Activated T-helper 1 cell treated with anti-CD3 and anti-CD28 coated beads, Interleukin-12 subunit alpha, Interleukin-12 subunit beta, Interleukin-2, Interleukin-4 antibody, amounts not matched to agents 30 ng/mL and 10 ng/mL and 1 ng/mL, durations not matched to agents 14 hours and 24 hours and 36 hours (primary cell): ENCODE results near the gene SPATA31D1. TPM values are rescaled to one million over a fixed set of nuclear protein-coding genes. Genes with fewer than 3 reads are reported as not detected.
"Not testable (repeated sequence)": the region's sequence is repeated elsewhere in the genome, so short reads cannot be mapped to it uniquely, and the experiment has no call there.

Source experiments
- DNase-seq: peaks from one replicate; pipeline ENCODE4 v3.0.0; 2021; ENCODE audit warnings: low spot score
- H3K27ac Mint-ChIP-seq: one replicate; pipeline ENCODE4 v1.8.0; 2021; ENCODE audit warnings: mild to moderate bottlenecking, mixed read lengths
- H3K27me3 Mint-ChIP-seq: one replicate; pipeline ENCODE4 v1.8.0; 2022; ENCODE audit warnings: mild to moderate bottlenecking, moderate library complexity, mixed read lengths; ENCODE audit not compliant: insufficient read depth
- H3K36me3 Mint-ChIP-seq: one replicate; pipeline ENCODE4 v1.8.0; 2021; ENCODE audit warnings: low read depth, mixed read lengths
- H3K4me1 Mint-ChIP-seq: one replicate; pipeline ENCODE4 v1.8.0; 2021; ENCODE audit warnings: low read depth, mixed read lengths
- H3K4me3 Mint-ChIP-seq: one replicate; pipeline ENCODE4 v1.8.0; 2021; ENCODE audit warnings: mild to moderate bottlenecking, moderate library complexity, mixed read lengths
- H3K9me3 Mint-ChIP-seq: one replicate; pipeline ENCODE4 v1.8.0; 2021; ENCODE audit warnings: mixed read lengths
- intact Hi-C: fragments of 100-400 bp; cut with micrococcal nuclease; formaldehyde crosslinking; loops from one replicate; pipeline ENCODE4 v1.15.1; 2024
- total RNA-seq: library from RNA; stranded (reverse); gene quantifications from 2 replicates; pipeline ENCODE4 v1.2.3, GENCODE V29; 2022

The SPATA31D1 gene
- total RNA-seq = not detected in 2 replicates

DNA sequence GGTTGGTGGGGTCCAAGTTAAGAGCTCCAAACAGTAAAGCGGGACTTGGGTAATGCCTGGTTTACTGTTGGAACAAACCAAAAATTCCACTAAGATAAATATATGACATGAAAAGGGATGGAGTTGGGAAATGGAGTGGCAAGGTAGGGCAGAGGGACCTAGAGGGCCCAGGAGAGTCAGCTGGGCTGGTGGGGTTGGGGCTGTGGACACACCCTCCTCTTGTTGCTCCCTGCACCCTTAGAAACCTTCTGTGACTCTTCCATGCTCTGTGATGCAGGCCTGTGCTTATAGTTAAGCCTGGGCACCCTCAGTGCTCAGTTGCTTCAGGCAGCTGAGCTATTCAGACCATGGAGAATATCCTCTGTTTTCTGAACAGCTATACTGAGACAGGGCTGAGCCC is at the start of gene SPATA31D1:
SPATA31D1 (plus strand) TSS at position 301 of the 400 bp plus-strand sequence; CDS start at position 348, 47 bp downstream.
- H3K27ac Mint-ChIP-seq, H3K9me3 Mint-ChIP-seq, H3K4me3 Mint-ChIP-seq, H3K4me1 Mint-ChIP-seq, H3K27me3 Mint-ChIP-seq, DNase-seq, intact Hi-C loops, H3K36me3 Mint-ChIP-seq: not testable (repeated sequence)

- H3K9me3 Mint-ChIP-seq, DNase-seq, H3K4me3 Mint-ChIP-seq, intact Hi-C loops, H3K27me3 Mint-ChIP-seq, H3K36me3 Mint-ChIP-seq, H3K4me1 Mint-ChIP-seq, H3K27ac Mint-ChIP-seq: not testable (repeated sequence)
Measured at GRCh38 chr9:81943393-81943792, 45.2 kb upstream of the SPATA31D1 start, which contains the start of gene SPATA31D3. Gene SPATA31D3 (plus strand): TSS chr9:81943500. CDS start chr9:81943586, 86 bp downstream.

GRCh38 chr9:81948650-81949049 is 39.9 kb upstream of the SPATA31D1 start:
- H3K9me3 Mint-ChIP-seq, H3K27ac Mint-ChIP-seq, H3K27me3 Mint-ChIP-seq, DNase-seq, H3K4me3 Mint-ChIP-seq, H3K36me3 Mint-ChIP-seq, intact Hi-C loops, H3K4me1 Mint-ChIP-seq: not testable (repeated sequence)

GRCh38 chr9:81953096-81953495 is 35.5 kb upstream of the SPATA31D1 start:
- H3K4me3 Mint-ChIP-seq = no peak overlapping the region
- H3K27ac Mint-ChIP-seq = no peak overlapping the region
- H3K27me3 Mint-ChIP-seq = no peaks in the 10 kb centered on the region
- peaks cover 28% of the 10 kb centered on the region for H3K9me3 Mint-ChIP-seq
- no peaks in the 10 kb centered on the region for H3K4me1 Mint-ChIP-seq
- H3K36me3 Mint-ChIP-seq = peaks cover 2% of the 10 kb centered on the region
- intact Hi-C loops = no loop called here
- no peak for DNase-seq

GRCh38 chr9:81955625-81956024 is 32.9 kb upstream of the SPATA31D1 start:
- DNase-seq = no peak
- no peaks in the 10 kb centered on the region for H3K27me3 Mint-ChIP-seq
- intact Hi-C loops = no loop called here
- peaks cover 28% of the 10 kb centered on the region for H3K9me3 Mint-ChIP-seq
- H3K4me3 Mint-ChIP-seq = no peak overlapping the region
- no peak overlapping the region for H3K27ac Mint-ChIP-seq
- H3K4me1 Mint-ChIP-seq = no peaks in the 10 kb centered on the region
- H3K36me3 Mint-ChIP-seq = peaks cover 2% of the 10 kb centered on the region

- H3K36me3 Mint-ChIP-seq = no peaks in the 10 kb centered on the region
- no peaks in the 10 kb centered on the region for H3K4me1 Mint-ChIP-seq
- intact Hi-C loops = no loop called here
- peaks cover 6% of the 10 kb centered on the region for H3K9me3 Mint-ChIP-seq
- DNase-seq = no peak
- no peak overlapping the region for H3K4me3 Mint-ChIP-seq
- H3K27ac Mint-ChIP-seq = no peak overlapping the region
- no peaks in the 10 kb centered on the region for H3K27me3 Mint-ChIP-seq
Measured at GRCh38 chr9:81964218-81965171, 24.1 kb upstream of the SPATA31D1 start.

DNA sequence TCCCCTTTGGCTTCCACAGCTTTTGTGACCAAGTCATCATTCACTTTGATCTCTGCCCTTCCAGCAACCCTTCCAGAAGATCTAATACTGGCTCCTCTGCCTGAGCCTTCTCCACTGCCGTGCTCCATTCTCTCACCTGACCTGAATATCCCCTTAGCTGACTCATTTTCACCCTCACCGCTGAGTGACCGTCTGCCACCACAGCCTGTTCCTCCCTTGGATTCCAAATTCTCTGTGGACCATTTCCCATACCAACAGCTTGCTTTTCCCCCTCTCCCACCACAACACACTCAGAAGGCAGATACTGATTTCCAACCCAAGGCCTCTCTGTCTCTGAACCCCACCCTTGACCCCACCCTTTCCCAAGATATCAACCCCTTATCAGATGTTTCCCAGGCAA is 20.5 kb upstream of the SPATA31D1 start:
- Mint-ChIP-seq H3K36me3 (no peaks in the 10 kb centered on the region), H3K4me1 (no peaks in the 10 kb centered on the region), H3K4me3 (no peak overlapping the region), H3K9me3 (peaks cover 6% of the 10 kb centered on the region), H3K27ac (no peak overlapping the region), H3K27me3 (no peaks in the 10 kb centered on the region)
- intact Hi-C loops = no loop called here
- no peak for DNase-seq

- Mint-ChIP-seq H3K4me1 (no peaks in the 10 kb centered on the region), H3K27ac (no peak overlapping the region), H3K9me3 (peaks cover 6% of the 10 kb centered on the region), H3K36me3 (no peaks in the 10 kb centered on the region), H3K4me3 (no peak overlapping the region), H3K27me3 (no peaks in the 10 kb centered on the region)
- intact Hi-C loops = no loop called here
- no peak for DNase-seq
Measured at GRCh38 chr9:81969971-81970370, 18.6 kb upstream of the SPATA31D1 start.

GRCh38 chr9:81971727-81972126 is 16.8 kb upstream of the SPATA31D1 start:
- intact Hi-C loops = no loop called here
- no peaks in the 10 kb centered on the region for H3K4me1 Mint-ChIP-seq
- DNase-seq = no peak
- H3K9me3 Mint-ChIP-seq = peaks cover 9% of the 10 kb centered on the region
- no peak overlapping the region for H3K4me3 Mint-ChIP-seq
- H3K27ac Mint-ChIP-seq = no peak overlapping the region
- no peaks in the 10 kb centered on the region for H3K27me3 Mint-ChIP-seq
- no peaks in the 10 kb centered on the region for H3K36me3 Mint-ChIP-seq

- no peaks in the 10 kb centered on the region for H3K4me1 Mint-ChIP-seq
- DNase-seq = no peak
Measured at GRCh38 chr9:81974764-81975163, 13.8 kb upstream of the SPATA31D1 start.

GRCh38 chr9:81976351-81976750 is 12.2 kb upstream of the SPATA31D1 start:
- H3K36me3 Mint-ChIP-seq = no peaks in the 10 kb centered on the region
- intact Hi-C loops = no loop called here
- H3K27ac Mint-ChIP-seq = no peak overlapping the region
- no peak for DNase-seq
- H3K27me3 Mint-ChIP-seq = no peaks in the 10 kb centered on the region
- peaks cover 3% of the 10 kb centered on the region for H3K9me3 Mint-ChIP-seq
- H3K4me1 Mint-ChIP-seq = no peaks in the 10 kb centered on the region
- no peak overlapping the region for H3K4me3 Mint-ChIP-seq

More at GRCh38 chr9:81974764-81975163, 13.8 kb upstream of the SPATA31D1 start:
- intact Hi-C loops = no loop called here
- Mint-ChIP-seq H3K27ac (no peak overlapping the region), H3K36me3 (no peaks in the 10 kb centered on the region), H3K27me3 (no peaks in the 10 kb centered on the region), H3K9me3 (peaks cover 3% of the 10 kb centered on the region), H3K4me3 (no peak overlapping the region)

DNA sequence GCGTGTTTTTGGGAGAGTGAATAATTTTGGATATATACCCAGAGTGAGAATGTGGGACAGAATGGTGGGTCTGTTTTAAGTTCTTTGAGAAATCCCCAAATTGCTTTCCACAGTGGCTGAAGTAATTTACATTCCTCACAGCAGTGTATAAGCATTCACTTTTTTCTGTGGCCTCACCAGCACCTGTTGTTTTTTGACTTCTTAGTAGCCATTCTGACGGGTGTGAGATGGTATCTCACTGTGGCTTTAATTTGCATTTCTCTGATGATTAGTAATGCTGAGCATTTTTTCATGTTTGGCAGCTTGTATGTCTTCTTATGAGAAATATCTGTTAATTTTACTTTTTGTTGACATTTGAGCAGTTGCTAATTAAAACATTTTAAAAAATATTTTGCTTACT is 9.4 kb upstream of the SPATA31D1 start:
- H3K4me3 Mint-ChIP-seq = no peak overlapping the region
- peaks cover 3% of the 10 kb centered on the region for H3K9me3 Mint-ChIP-seq
- no peak for DNase-seq
- no peak overlapping the region for H3K27ac Mint-ChIP-seq
- no peaks in the 10 kb centered on the region for H3K36me3 Mint-ChIP-seq
- no peaks in the 10 kb centered on the region for H3K4me1 Mint-ChIP-seq
- intact Hi-C loops = no loop called here
- no peaks in the 10 kb centered on the region for H3K27me3 Mint-ChIP-seq

DNA sequence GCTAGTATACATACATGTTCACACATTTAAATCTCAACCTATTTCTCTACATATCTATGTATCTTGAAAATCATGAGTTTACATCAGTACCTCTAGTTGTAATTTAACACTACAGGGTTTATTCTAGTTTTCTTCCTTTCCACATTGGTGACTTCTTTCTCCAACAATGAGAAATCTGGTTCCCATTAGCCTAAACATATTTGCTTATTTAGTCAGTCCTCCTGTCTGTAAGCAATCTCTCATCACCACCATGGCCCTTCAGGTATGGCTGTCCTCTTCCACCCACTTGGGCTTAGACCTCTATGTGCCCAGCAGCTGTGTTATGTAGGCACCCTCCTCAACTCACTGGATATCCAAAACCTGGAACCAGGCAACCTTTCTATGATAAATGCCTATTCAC is 8.0 kb upstream of the SPATA31D1 start:
- intact Hi-C loops = no loop called here
- Mint-ChIP-seq H3K9me3 (peaks cover 3% of the 10 kb centered on the region), H3K36me3 (no peaks in the 10 kb centered on the region), H3K27me3 (no peaks in the 10 kb centered on the region), H3K27ac (no peak overlapping the region), H3K4me3 (no peak overlapping the region), H3K4me1 (no peaks in the 10 kb centered on the region)
- no peak for DNase-seq
